Measurements from ENCODE around the gene CDC34. TPM values are rescaled to one million over a fixed set of nuclear protein-coding genes. Genes with fewer than 3 reads are reported as not detected.

The CDC34 gene
- total RNA-seq, 1 donor from 2014 or later, result 169 TPM

- TF ChIP-seq CTCF (IDR thresholded peaks at IDR 0.05; ENCODE audit: insufficient read depth, low read length, severe bottlenecking), result no peak
- Histone ChIP-seq H3K36me3 (ENCODE audit: control insufficient read depth, insufficient read depth, low read length) (peaks cover 26% of the 10 kb centered on the region), H3K4me3 (ENCODE audit: low read depth, low read length) (no peak overlapping the region), H3K27me3 (ENCODE audit: control insufficient read depth, insufficient read depth, low read length) (no peaks in the 10 kb centered on the region)
- FAIRE-seq (no peak), DNase-seq (ENCODE audit: low read depth) (no peak)
Observed at GRCh38 chr19:576768-577438, 45.3 kb downstream of the CDC34 start.

DNA sequence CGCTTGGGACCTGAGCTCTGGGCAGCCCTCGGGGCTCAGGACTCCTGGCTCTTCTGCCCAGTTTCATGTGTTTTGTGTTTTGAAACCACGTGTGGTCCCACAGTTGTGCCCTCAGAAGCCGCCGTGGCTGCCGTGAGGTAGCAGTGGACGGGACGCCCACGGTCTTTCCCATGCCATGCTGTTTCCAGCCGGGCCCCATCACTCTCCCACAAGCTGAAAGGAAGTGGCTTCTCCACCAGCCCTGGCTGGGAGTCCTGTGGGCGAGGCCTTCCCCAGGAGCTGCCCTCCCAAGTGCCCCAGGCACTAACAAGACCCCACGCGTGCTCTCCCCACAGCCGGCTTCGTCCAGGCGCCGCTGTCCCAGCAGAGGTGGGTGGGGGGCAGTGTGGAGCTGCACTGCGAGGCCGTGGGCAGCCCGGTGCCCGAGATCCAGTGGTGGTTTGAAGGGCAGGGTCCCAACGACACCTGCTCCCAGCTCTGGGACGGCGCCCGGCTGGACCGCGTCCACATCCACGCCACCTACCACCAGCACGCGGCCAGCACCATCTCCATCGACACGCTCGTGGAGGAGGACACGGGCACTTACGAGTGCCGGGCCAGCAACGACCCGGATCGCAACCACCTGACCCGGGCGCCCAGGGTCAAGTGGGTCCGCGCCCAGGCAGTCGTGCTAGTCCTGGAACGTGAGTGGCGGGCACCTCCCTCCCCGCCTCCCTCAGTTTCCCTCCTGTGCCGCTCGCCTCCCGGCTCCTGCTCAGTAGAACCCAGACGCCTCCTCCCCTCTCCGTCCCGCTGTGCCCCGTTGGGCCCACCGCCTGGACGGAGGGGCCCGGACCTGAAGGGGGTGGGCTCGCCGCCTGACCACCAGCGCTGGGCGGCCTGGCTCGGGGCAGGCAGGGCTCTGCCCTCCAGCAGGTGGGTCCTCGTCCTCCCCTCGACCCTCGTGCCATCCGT, 46.2 kb downstream of the CDC34 start:
- Histone ChIP-seq H3K4me3 (ENCODE audit: low read depth, low read length) (no peak overlapping the region), H3K36me3 (ENCODE audit: control insufficient read depth, insufficient read depth, low read length) (peaks cover 28% of the 10 kb centered on the region), H3K27me3 (ENCODE audit: control insufficient read depth, insufficient read depth, low read length) (no peaks in the 10 kb centered on the region)
- TF ChIP-seq CTCF (IDR thresholded peaks at IDR 0.05; ENCODE audit: insufficient read depth, low read length, severe bottlenecking), result no peak
- DNase-seq (ENCODE audit: low read depth) (no peak), FAIRE-seq (no peak)

DNA sequence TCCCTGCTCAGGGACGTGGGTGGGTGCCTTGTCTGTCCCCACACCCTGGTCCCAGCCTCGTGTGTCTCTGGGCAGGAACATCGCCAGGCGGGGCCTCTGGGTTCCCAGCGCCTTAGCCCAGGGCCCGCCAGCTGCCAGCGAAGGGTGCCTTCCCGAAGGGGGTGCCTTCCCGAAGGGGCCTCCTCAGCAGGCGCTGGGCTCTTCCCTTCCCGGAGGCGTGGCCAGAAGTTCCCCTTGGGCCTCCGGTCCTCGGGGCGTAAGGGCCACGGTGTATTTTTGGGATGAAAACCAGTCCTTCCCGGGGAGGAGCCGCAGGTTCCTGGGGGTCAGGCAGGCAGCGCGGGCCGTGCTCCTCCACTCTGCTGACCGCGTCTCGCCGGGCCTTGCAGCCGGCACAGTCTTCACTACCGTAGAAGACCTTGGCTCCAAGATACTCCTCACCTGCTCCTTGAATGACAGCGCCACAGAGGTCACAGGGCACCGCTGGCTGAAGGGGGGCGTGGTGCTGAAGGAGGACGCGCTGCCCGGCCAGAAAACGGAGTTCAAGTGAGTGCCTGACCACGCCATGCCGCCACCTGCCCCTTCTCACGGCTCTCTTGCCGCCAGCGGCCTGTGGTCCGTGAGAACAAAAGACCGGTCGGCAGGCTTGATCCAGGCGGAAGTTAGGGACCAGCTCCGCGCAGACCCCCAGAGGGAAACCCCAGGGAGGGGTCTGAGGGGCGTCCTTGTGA, 47.7 kb downstream of the CDC34 start:
- no peak for DNase-seq (ENCODE audit: low read depth)
- no peak for FAIRE-seq
- Histone ChIP-seq H3K4me3 (ENCODE audit: low read depth, low read length) (no peak overlapping the region), H3K27me3 (ENCODE audit: control insufficient read depth, insufficient read depth, low read length) (no peaks in the 10 kb centered on the region), H3K36me3 (ENCODE audit: control insufficient read depth, insufficient read depth, low read length) (peaks cover 34% of the 10 kb centered on the region)
- TF ChIP-seq CTCF (IDR thresholded peaks at IDR 0.05; ENCODE audit: insufficient read depth, low read length, severe bottlenecking), result no peak

GRCh38 chr19:579842-580155, 48.2 kb downstream of the CDC34 start:
- Histone ChIP-seq H3K27me3 (ENCODE audit: control insufficient read depth, insufficient read depth, low read length) (no peaks in the 10 kb centered on the region), H3K36me3 (ENCODE audit: control insufficient read depth, insufficient read depth, low read length) (peaks cover 34% of the 10 kb centered on the region), H3K4me3 (ENCODE audit: low read depth, low read length) (no peak overlapping the region)
- FAIRE-seq (no peak), DNase-seq (ENCODE audit: low read depth) (no peak)
- no peak for TF ChIP-seq CTCF (IDR thresholded peaks at IDR 0.05; ENCODE audit: insufficient read depth, low read length, severe bottlenecking)

GRCh38 chr19:580274-580835, 48.8 kb downstream of the CDC34 start:
- Histone ChIP-seq H3K4me3 (ENCODE audit: low read depth, low read length) (no peak overlapping the region), H3K27me3 (ENCODE audit: control insufficient read depth, insufficient read depth, low read length) (no peaks in the 10 kb centered on the region), H3K36me3 (ENCODE audit: control insufficient read depth, insufficient read depth, low read length) (peaks cover 33% of the 10 kb centered on the region)
- DNase-seq (ENCODE audit: low read depth) (no peak), FAIRE-seq (no peak)
- no peak for TF ChIP-seq CTCF (IDR thresholded peaks at IDR 0.05; ENCODE audit: insufficient read depth, low read length, severe bottlenecking)

Measured in bronchial epithelial cell (primary cell).